ENCODE measurements around the gene CHST6.
"Not testable (repeated sequence)": the region's sequence is repeated elsewhere in the genome, so short reads cannot be mapped to it uniquely, and the experiment has no call there.

CHST6 gene

GRCh38 chr16:75506107-75506506 is 10.9 kb upstream of the CHST6 start:
- ChIA-PET CTCF (interaction anchor here (1.1 to 1.2 kb wide), 2 partner anchors 11 to 41 kb away, joined by 3 to 15 read pairs; no protein-coding TSS in a partner anchor), POLR2A (interaction anchor here (2.1 kb wide), 1 partner anchor 11 kb away, joined by 8 read pairs; no protein-coding TSS in a partner anchor)
- no peak for DNase-seq (ENCODE audit: low read depth, low spot score)
- H3K4me3 ChIP-seq (ENCODE audit: low read depth, low read length) = no peak overlapping the region
- TF ChIP-seq CTCF (IDR thresholded peaks at IDR 0.05; ENCODE audit: insufficient read depth, low read length, missing control alignments) = no peak

GRCh38 chr16:75503801-75504200 is 8.6 kb upstream of the CHST6 start:
- POLR2A ChIA-PET = no interaction called here
- no peak for DNase-seq (ENCODE audit: low read depth, low spot score)
- CTCF ChIA-PET = interaction anchor here (1.3 to 2.6 kb wide), 3 partner anchors 10 to 305 kb away, joined by 3 to 15 read pairs (median 3); no protein-coding TSS in a partner anchor
- H3K4me3 ChIP-seq (ENCODE audit: low read depth, low read length) = no peak overlapping the region
- no peak for TF ChIP-seq CTCF (IDR thresholded peaks at IDR 0.05; ENCODE audit: insufficient read depth, low read length, missing control alignments)

GRCh38 chr16:75502916-75503605 is 7.8 kb upstream of the CHST6 start:
- ChIA-PET POLR2A (no interaction called here), CTCF (interaction anchor here (0.6 to 2.6 kb wide), 4 partner anchors 9 to 759 kb away, joined by 3 to 15 read pairs (median 3); no protein-coding TSS in a partner anchor)
- no peak for DNase-seq (ENCODE audit: low read depth, low spot score)
- no peak overlapping the region for H3K4me3 ChIP-seq (ENCODE audit: low read depth, low read length)
- no peak for TF ChIP-seq CTCF (IDR thresholded peaks at IDR 0.05; ENCODE audit: insufficient read depth, low read length, missing control alignments)

GRCh38 chr16:75501820-75502219 is 6.6 kb upstream of the CHST6 start:
- CTCF ChIA-PET = interaction anchor here (1.3 to 2.0 kb wide), 2 partner anchors 31 to 37 kb away, joined by 4 to 6 read pairs; no protein-coding TSS in a partner anchor
- H3K4me3 ChIP-seq (ENCODE audit: low read depth, low read length); POLR2A ChIA-PET; DNase-seq (ENCODE audit: low read depth, low spot score): not testable (repeated sequence)

- ChIA-PET POLR2A (no interaction called here), CTCF (interaction anchor here (1.3 to 2.0 kb wide), 2 partner anchors 31 to 36 kb away, joined by 4 to 6 read pairs; no protein-coding TSS in a partner anchor)
- H3K4me3 ChIP-seq (ENCODE audit: low read depth, low read length) = no peak overlapping the region
- no peak for TF ChIP-seq CTCF (IDR thresholded peaks at IDR 0.05; ENCODE audit: insufficient read depth, low read length, missing control alignments)
- no peak for DNase-seq (ENCODE audit: low read depth, low spot score)
Measured at GRCh38 chr16:75501359-75501758, 6.1 kb upstream of the CHST6 start.

GRCh38 chr16:75498605-75499322 is 3.5 kb upstream of the CHST6 start:
- DNase-seq (ENCODE audit: low read depth, low spot score); H3K4me3 ChIP-seq (ENCODE audit: low read depth, low read length); POLR2A ChIA-PET: not testable (repeated sequence)
- CTCF ChIA-PET = interaction anchor here (2.4 kb wide), 1 partner anchor 18 kb away, joined by 12 read pairs; no protein-coding TSS in a partner anchor

- ChIA-PET CTCF (interaction anchor here (1.3 to 2.6 kb wide), 5 partner anchors 10 to 298 kb away, joined by 3 to 12 read pairs (median 10); no protein-coding TSS in a partner anchor), POLR2A (no interaction called here)
- TF ChIP-seq CTCF (IDR thresholded peaks at IDR 0.05; ENCODE audit: insufficient read depth, low read length, missing control alignments) = no peak
- no peak for DNase-seq (ENCODE audit: low read depth, low spot score)
- no peak overlapping the region for H3K4me3 ChIP-seq (ENCODE audit: low read depth, low read length)
Measured at GRCh38 chr16:75497558-75497957, 2.3 kb upstream of the CHST6 start.
